Fibroblast of skin of left biceps (primary cell): ENCODE results near the gene CARD9.
"Not testable (repeated sequence)": the region's sequence is repeated elsewhere in the genome, so short reads cannot be mapped to it uniquely, and the experiment has no call there.

Source experiments
- DNase-seq, 2 experiments: peaks; one replicate each; pipeline ENCODE4 v3.0.0-alpha.2; 2013; ENCODE audit warnings: low read depth in 2 of 2

Gene CARD9

DNA sequence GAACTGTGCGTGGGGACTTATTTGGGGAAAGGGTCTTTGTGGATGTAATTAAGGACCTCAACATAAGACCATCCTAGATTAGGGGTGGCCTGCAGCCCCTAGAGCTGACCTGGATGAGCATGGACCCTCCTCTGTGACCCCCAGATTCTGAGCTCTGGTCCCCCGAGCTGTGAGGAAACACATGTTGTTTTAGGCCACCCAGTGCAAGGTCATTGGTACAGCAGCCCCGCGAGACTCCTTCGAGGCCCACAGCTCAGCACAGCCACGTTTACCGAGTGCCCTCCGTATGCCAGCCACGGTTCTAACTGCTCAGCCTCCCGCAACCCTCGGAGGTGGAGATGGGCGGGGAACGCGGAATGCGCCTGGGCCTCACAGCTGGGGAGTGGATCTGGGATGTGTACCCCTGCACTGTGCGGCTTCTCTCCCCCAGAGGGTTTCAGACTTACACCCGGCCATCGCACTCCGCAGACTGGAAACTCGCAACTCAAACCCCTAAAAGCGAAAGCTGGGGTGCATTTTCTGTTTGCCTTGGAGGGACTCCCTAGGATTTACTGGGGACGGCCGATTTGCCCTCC lies 50.6 kb downstream of the CARD9 start:
- DNase-seq: no peak

DNA sequence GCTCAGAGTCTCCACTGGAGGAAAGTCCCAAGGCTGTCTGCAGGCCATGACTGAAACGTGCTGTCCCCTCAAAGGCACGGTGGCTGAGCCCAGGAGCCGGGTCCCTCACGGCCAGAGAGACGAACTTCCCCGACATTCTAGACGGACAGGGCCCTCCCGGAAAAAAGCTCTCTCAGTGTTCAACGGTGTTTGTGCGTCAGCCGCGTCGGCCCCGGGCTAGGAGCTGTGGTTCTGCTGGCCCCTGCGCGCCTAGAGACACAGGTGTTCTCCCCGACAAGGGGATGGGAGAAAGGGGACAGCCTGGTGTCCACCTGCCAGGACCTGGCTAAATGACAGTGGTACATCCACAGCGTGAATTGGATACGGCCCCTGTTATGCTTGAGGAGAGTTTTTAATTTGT lies 51.9 kb downstream of the CARD9 start:
- no peak for DNase-seq

DNA sequence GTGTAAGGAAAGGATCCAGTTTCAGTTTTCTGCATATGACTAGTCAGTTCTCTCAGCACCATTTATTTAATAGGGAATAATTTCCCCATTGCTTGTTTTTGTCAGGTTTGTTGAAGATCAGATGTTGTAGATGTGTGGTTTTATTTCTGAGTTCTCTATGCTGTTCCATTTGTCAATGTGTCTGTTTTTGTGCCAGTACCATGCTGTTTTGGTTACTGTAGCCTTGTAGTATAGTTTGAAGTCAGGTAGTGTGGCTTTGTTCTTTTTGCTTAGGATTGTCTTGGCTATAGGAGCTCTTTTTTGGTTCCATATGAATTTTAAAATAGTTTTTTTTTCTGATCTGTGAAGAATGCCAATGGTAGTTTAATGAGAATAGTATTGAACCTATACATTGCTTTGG lies 52.5 kb downstream of the CARD9 start:
- DNase-seq: not testable (repeated sequence)

DNA sequence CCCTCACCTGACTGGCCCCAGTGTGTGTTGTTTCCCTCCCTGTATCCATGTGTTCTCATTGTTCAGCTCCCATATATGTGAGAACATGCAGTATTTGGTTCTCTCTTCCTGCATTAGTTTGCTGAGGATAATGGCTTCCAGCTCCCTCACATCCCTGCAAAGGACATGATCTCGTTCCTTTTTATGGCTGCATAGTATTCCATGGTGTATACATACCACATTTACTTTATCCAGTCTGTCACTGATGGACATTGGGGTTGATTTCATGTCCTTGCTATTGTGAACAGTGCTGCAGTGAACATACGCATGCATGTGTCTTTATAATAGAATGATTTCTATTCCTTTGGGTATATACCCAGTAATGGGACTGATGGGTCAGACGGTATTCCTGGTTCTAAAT lies 53.5 kb downstream of the CARD9 start:
- DNase-seq: not testable (repeated sequence)

DNA sequence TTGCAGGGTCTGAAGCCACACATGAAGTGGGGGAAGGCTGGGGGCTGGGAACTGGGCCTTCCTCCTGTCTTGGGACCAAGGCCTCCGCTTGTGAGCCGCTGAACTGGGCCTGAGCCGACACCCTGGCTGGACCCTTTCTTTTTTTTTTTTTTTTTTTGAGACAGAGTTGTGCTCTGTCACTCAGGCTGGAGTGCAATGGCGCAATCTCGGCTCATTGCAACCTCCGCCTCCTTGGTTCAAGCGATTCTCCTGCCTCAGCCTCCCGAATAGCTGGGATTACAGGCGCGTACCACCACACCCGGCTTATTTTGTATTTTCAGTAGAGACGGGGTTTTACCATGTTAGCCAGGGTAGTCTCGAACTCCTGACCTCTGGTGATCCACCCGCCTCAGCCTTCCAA lies 54.2 kb downstream of the CARD9 start:
- not testable (repeated sequence) for DNase-seq

DNA sequence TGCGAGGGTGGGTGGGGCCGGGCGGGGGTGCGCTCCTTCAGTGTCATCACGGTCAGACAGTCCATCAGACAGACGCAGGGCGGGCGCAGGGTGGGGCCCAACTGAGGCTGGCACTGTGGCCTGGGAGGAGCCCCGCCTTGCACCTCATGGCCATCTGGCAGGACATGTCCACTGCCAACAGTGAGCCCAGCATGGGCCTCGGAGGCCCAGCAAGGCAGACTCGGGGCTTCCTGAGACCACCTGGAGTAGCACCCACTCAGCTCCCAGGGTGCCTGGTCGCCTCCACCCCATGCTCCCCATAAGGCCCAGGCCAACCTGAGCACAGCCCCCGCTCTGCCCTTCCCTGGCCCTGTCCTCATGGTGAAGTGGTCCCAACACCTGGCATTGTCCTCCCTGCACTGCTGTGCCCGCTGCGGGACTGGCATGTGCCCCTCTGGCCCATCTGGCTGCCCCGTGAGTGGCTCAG lies 54.7 kb downstream of the CARD9 start:
- DNase-seq: no peak

DNA sequence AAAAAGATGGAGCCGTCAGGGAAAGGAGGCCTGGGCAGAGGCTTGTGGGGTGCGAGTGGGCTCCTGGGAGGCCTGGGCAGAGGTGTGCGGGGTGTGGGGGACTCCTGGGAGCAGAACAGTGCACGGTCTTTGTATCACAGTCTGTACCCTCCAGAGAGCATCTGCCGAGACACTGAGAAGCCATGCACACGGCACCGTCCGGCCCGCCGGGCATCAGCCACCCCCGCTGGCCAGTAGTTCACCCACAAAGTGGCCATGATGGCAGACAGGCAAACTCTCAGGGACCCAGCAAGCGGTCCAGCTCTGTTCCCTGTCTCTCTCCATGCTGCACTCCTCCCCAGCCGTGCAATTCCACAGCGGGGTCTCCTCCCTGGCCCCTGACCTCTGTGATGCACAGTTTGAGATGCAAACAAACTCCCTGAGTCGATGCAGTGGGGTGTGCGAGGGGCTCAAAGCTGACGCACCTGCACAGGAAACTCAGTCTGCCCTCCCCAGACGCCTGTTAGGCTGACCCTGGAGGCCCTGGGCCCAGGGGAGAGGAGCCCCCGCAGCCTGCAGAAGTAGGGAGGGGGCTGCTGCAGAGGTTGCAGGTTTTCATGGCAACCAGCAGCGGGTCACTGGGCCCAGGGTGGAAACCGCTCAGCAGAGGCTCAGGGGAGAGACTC lies 55.2 kb downstream of the CARD9 start:
- no peak for DNase-seq

DNA sequence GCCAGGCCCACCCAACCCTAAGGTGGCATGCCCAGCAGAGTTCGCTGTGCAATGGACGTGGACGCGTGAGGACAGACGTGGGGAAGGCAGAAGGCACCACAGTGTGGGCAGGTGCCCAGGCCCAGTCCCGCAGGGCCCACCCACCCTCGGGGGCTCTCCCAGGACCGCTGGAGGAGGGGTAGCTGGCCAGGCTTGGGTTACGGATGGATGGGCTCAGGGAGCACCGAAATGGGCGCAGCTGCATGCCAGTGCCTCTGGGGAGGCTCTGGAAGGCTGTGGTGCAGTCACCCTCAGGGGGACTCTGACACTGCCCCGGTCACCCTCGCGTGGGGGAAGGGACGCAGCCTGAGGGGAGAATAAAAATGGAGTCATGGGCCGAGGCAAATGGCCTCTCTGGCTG lies 55.8 kb downstream of the CARD9 start:
- no peak for DNase-seq

DNA sequence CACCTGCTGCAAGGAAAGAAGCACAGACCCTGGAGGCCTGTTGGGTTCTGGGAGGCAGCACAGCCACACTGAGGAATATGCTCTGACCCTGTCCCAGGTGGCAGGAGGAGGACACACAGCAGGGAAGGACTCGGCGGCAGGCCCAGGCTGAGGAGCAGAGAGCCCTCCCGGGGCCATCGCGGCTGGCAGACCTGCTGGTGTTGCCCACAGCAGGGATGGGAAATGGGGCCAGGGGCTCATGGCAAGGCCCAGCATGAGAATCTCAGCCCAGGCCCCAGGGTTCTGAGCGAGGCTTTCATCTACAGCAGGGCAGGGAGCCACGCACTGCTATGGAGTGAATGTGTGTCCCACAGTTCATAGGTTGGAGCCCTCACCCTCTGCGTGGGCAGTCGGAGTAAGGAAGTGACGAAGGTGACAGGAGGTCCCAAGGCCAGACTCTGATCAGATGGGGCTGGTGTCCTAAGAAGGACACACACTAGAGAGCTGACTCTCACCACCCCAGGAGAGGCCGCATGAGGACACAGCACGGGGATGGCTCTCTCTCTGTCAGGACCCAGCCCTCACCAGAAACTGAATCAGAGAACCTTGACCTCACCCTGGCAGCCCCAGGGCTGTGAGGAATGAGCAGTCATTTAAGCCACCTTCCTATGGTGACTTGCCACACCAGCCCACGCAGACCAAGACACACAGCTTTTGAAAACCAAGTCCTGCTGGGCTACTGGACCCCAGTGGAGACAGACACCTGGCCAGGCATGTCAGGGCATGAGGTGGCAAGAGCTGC lies 56.4 kb downstream of the CARD9 start:
- DNase-seq: no peak

DNA sequence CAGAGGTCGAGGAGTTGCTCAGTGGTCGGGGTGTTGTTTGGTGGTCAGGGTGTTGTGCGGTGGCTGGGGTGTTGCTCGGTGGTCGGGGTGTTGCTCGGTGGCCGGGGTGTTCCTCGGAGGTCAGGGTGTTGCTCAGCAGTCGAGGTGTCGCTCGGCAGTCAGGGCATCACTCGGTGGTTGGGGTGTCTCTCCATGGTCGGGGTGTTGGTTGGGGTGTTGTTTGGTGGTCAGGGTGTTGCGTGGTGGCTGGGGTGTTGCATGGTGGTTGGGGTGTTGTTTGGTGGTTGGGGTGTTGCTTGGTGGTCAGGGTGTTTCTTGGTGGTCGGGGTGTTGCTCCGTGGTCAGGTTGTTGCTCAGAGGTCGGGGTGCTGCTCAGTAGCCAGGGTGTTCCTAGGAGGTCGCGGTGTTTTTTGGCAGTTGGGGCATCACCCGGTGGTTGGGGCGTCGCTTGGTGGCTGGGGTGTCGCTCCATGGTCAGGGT lies 57.2 kb downstream of the CARD9 start:
- no peak for DNase-seq

DNA sequence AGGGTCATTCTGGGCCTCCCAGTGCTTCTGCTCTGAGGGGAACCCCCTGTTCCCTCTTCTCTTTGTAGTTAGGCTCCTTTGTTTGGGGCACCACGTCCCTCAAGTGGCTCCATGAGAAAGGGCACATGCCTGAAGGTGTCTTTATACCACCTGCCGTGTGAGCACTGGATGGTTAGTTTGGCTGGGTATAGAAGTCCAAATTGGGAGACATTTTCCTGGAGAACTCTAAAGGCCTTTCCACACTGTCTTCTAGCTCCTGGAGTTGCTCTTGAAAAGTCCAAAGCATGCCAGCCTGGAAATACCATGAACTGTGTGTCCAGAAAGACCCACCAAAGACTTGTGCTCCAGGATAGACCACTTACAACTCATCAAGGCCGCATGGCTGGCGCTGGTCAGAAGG lies 58.5 kb downstream of the CARD9 start:
- no peak for DNase-seq

DNA sequence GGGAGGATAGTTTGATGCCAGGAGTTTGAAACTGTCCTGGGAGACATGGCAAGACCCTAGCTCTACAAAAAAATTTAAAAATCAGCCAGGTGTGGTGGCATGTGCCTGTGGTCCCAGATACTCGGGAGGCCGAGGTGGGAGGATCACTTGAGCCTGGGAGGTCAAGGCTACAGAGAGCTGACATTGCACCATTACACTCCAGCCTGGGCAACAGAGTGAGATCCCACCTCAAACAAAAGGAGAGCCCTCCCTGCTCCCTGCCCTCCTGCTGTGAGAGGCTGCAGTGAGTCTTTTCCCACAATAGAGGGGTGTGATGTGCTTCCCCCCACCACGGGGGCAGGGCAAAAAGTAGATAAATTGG lies 59.4 kb downstream of the CARD9 start:
- no peak for DNase-seq
